NCI-H526 treated with DMSO at 0.1 percent for 48 hours (cell line): ENCODE measurements around the gene GPR21.

ENCODE experiments used
- DNase-seq: peaks from one replicate; lab custom pipeline; 2025; lab: John Stamatoyannopoulos, UW

The GPR21 gene

GRCh38 chr9:123033352-123033751 is at the start of gene GPR21:
Gene GPR21 (plus strand): TSS chr9:123033667. CDS start chr9:123034567, 900 bp downstream.
- DNase-seq = no peak

GRCh38 chr9:122986010-122986409 is 47.5 kb upstream of the GPR21 start:
- DNase-seq = no peak

- DNase-seq = no peak
Observed at GRCh38 chr9:122988141-122988540, 45.3 kb upstream of the GPR21 start.

GRCh38 chr9:122988920-122989621 is 44.4 kb upstream of the GPR21 start:
- no peak for DNase-seq

GRCh38 chr9:122991370-122991830 is 42.1 kb upstream of the GPR21 start:
- no peak for DNase-seq

GRCh38 chr9:122996586-122996985 is 36.9 kb upstream of the GPR21 start:
- no peak for DNase-seq

GRCh38 chr9:122998448-122998847 is 35.0 kb upstream of the GPR21 start:
- DNase-seq = no peak

GRCh38 chr9:123000371-123001068 is 32.9 kb upstream of the GPR21 start:
- no peak for DNase-seq

- no peak for DNase-seq
Observed at GRCh38 chr9:123002754-123003153, 30.7 kb upstream of the GPR21 start.

GRCh38 chr9:123003466-123003865 is 30.0 kb upstream of the GPR21 start:
- DNase-seq = no peak

GRCh38 chr9:123005964-123006363 is 27.5 kb upstream of the GPR21 start:
- DNase-seq = no peak

GRCh38 chr9:123007269-123007668 is 26.2 kb upstream of the GPR21 start:
- no peak for DNase-seq

- DNase-seq = no peak
Observed at GRCh38 chr9:123008909-123009308, 24.6 kb upstream of the GPR21 start.

GRCh38 chr9:123011380-123011779 is 22.1 kb upstream of the GPR21 start:
- DNase-seq = no peak

- DNase-seq = no peak
Observed at GRCh38 chr9:123011878-123012528, 21.5 kb upstream of the GPR21 start.

GRCh38 chr9:123016631-123017030 is 16.8 kb upstream of the GPR21 start:
- DNase-seq = no peak

- no peak for DNase-seq
Observed at GRCh38 chr9:123020796-123021195, 12.7 kb upstream of the GPR21 start.

GRCh38 chr9:123026425-123026824 is 7.0 kb upstream of the GPR21 start:
- DNase-seq = no peak

- no peak for DNase-seq
Observed at GRCh38 chr9:123027517-123027916, 6.0 kb upstream of the GPR21 start.

GRCh38 chr9:123028136-123028535 is 5.3 kb upstream of the GPR21 start:
- DNase-seq = no peak

- no peak for DNase-seq
Observed at GRCh38 chr9:123028973-123029372, 4.5 kb upstream of the GPR21 start.

GRCh38 chr9:123031963-123032362 is 1.5 kb upstream of the GPR21 start:
- no peak for DNase-seq
